ENCODE results near the gene PPARA. TPM values are rescaled to one million over a fixed set of nuclear protein-coding genes. Genes with fewer than 3 reads are reported as not detected.

PPARA gene
- total and polyA plus RNA-seq, 2 experiments from 2014 or later, result 4.7 to 12.6 TPM

- TF ChIP-seq STAT1 (IDR thresholded peaks at IDR 0.05; ENCODE audit: unreplicated experiment), result no peak
- TF ChIP-seq ZNF331 (CRISPR knock-in tag; IDR thresholded peaks at IDR 0.05; ENCODE audit: low read depth), result no peak
- no peak for TF ChIP-seq NANOG (IDR thresholded peaks at IDR 0.05; ENCODE audit: borderline replicate concordance)
- TF ChIP-seq, protein P1, sequence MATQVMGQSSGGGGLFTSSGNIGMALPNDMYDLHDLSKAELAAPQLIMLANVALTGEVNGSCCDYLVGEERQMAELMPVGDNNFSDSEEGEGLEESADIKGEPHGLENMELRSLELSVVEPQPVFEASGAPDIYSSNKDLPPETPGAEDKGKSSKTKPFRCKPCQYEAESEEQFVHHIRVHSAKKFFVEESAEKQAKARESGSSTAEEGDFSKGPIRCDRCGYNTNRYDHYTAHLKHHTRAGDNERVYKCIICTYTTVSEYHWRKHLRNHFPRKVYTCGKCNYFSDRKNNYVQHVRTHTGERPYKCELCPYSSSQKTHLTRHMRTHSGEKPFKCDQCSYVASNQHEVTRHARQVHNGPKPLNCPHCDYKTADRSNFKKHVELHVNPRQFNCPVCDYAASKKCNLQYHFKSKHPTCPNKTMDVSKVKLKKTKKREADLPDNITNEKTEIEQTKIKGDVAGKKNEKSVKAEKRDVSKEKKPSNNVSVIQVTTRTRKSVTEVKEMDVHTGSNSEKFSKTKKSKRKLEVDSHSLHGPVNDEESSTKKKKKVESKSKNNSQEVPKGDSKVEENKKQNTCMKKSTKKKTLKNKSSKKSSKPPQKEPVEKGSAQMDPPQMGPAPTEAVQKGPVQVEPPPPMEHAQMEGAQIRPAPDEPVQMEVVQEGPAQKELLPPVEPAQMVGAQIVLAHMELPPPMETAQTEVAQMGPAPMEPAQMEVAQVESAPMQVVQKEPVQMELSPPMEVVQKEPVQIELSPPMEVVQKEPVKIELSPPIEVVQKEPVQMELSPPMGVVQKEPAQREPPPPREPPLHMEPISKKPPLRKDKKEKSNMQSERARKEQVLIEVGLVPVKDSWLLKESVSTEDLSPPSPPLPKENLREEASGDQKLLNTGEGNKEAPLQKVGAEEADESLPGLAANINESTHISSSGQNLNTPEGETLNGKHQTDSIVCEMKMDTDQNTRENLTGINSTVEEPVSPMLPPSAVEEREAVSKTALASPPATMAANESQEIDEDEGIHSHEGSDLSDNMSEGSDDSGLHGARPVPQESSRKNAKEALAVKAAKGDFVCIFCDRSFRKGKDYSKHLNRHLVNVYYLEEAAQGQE (IDR thresholded peaks at IDR 0.05; ENCODE audit: unreplicated experiment), result no peak
- no peak for TF ChIP-seq JUNB (IDR thresholded peaks at IDR 0.05; ENCODE audit: unreplicated experiment)
These were observed 119.2 kb downstream of the PPARA start (continued) for GRCh38 chr22:46269564-46269963.

DNA sequence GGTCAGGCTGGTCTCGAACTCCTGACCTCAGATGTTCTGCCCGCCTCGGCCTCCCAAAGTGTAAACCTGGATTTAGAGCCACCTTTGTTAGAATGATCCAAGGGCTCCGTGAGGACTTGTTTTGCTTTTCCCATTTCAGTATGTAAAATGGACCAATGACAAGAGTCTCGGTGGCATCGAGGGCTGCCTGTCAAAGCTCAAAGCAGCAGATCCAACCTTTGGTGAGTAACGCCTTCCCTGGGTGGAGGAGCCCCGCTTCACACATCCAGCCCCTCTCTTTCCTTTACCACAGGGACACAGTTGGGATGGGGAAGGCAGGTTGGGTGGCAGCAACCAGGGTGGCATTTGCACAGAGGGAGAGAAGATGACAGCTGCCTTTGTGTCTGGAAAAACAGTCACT is 121.9 kb downstream of the PPARA start:
- H3K27ac Mint-ChIP-seq, result no peak overlapping the region
- Histone ChIP-seq H3K4me2 (no peak overlapping the region), H3K79me2 (replicated peaks; ENCODE audit: insufficient read depth) (no peaks in the 10 kb centered on the region), H3K4me1 (ENCODE audit: insufficient read depth) (no peaks in the 10 kb centered on the region), H3K27ac (ENCODE audit: low read depth) (no peak overlapping the region), H4K20me1 (replicated peaks; ENCODE audit: insufficient read depth) (no peaks in the 10 kb centered on the region; the same call in none of the 2 replicates), H3K4me3 (no peak overlapping the region), H3K9me2 (ENCODE audit: insufficient read depth) (no peaks in the 10 kb centered on the region), H3K27me3 (ENCODE audit: insufficient read depth) (no peaks in the 10 kb centered on the region), H3K36me3 (ENCODE audit: insufficient read depth) (peaks cover 16% of the 10 kb centered on the region; the same call in 1 of the 2 replicates), H3F3A (replicated peaks; ENCODE audit: low read depth) (no peaks in the 10 kb centered on the region), H2AFZ (no peak overlapping the region)
- H3K27me3 Mint-ChIP-seq (ENCODE audit: insufficient read depth, low read depth, poor library complexity), result peaks cover 10% of the 10 kb centered on the region
- H3K9me3 Mint-ChIP-seq, result peaks cover 3% of the 10 kb centered on the region; the same call in 1 of the 3 replicates
- no peak for DNase-seq (ENCODE audit: low spot score)
- H3K4me1 Mint-ChIP-seq, result peaks cover 6% of the 10 kb centered on the region
- no peak overlapping the region for H3K4me3 Mint-ChIP-seq
- no peak for ATAC-seq
- H3K36me3 Mint-ChIP-seq (ENCODE audit: low read depth), result peaks cover 31% of the 10 kb centered on the region
- TF ChIP-seq ZNF114 (CRISPR knock-in tag; IDR thresholded peaks at IDR 0.05) (no peak), ZNF462 (CRISPR knock-in tag; IDR thresholded peaks at IDR 0.05) (no peak)
- TF ChIP-seq, protein P2, sequence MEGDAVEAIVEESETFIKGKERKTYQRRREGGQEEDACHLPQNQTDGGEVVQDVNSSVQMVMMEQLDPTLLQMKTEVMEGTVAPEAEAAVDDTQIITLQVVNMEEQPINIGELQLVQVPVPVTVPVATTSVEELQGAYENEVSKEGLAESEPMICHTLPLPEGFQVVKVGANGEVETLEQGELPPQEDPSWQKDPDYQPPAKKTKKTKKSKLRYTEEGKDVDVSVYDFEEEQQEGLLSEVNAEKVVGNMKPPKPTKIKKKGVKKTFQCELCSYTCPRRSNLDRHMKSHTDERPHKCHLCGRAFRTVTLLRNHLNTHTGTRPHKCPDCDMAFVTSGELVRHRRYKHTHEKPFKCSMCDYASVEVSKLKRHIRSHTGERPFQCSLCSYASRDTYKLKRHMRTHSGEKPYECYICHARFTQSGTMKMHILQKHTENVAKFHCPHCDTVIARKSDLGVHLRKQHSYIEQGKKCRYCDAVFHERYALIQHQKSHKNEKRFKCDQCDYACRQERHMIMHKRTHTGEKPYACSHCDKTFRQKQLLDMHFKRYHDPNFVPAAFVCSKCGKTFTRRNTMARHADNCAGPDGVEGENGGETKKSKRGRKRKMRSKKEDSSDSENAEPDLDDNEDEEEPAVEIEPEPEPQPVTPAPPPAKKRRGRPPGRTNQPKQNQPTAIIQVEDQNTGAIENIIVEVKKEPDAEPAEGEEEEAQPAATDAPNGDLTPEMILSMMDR (conservative IDR thresholded peaks at IDR 0.05; ENCODE audit: low read depth in 2 of 2), result no peak

All from GM23338 (cell line).